Brain microvascular endothelial cell (primary cell): ENCODE results near the gene CAPN5.
A peak's percentile ranks its signal among the peaks of the same experiment; 100 is the strongest.

ENCODE experiments used
- DNase-seq: peaks from one replicate; pipeline ENCODE4 v3.0.0-alpha.2; 2020
- H3K27ac ChIP-seq: fragments of 250-450 bp; sonication (Bioruptor Pico); 2 replicates; pipeline ENCODE4 v1.5.1; 2020; ENCODE audit warnings: mild to moderate bottlenecking, moderate library complexity
- H3K27me3 ChIP-seq: fragments of 250-450 bp; sonication (Bioruptor Pico); replicated peaks from 2 replicates; pipeline ENCODE4 v1.5.1; 2020; ENCODE audit warnings: mild to moderate bottlenecking
- H3K36me3 ChIP-seq: fragments of 250-450 bp; sonication (Bioruptor Pico); replicated peaks from 2 replicates; pipeline ENCODE4 v1.5.1; 2020; ENCODE audit warnings: mild to moderate bottlenecking
- H3K4me3 ChIP-seq: 2 replicates; pipeline ENCODE4 v1.5.1; 2011; ENCODE audit warnings: low read depth, mild to moderate bottlenecking, control low read depth, low read length, moderate library complexity
- in situ Hi-C: cut with HindIII; loops from 2 replicates; pipeline ENCODE4 v1.10.0; 2017; ENCODE audit warnings: low sequenced_read_pairs, low pct_ligation_motif_present
- TF ChIP-seq, protein P1 (sequence below): IDR thresholded peaks from 2 replicates; pipeline ENCODE4 v1.5.1; 2011; ENCODE audit warnings: low read depth, mild to moderate bottlenecking, moderate library complexity, low read length, control low read depth, inconsistent platforms; ENCODE audit errors: missing control alignments

CAPN5 gene

DNA sequence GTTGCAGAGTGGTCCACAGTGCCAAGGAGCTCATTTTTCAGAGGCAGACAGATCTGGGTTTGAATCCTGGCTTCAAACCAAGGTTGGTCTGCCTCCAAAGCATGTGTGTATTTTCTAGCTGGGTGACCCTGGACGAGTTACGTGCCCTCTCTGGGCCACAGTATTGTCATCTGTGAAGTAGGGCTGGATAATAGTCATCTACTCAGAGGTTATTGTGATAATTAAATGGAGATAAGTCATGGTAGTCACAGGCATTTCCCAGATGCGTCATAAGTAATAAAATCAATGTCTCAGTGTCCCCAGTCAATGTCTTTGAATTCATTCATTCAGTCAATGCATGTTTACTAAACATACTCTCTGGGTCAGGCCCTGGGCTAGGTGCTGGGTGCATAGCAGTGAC, 44.5 kb downstream of the CAPN5 start:
- Histone ChIP-seq H3K36me3 (no peaks in the 10 kb centered on the region), H3K27ac (no peak overlapping the region), H3K27me3 (no peaks in the 10 kb centered on the region), H3K4me3 (no peak overlapping the region)
- in situ Hi-C loops = no loop called here
- no peak for DNase-seq
- TF ChIP-seq, protein P1, sequence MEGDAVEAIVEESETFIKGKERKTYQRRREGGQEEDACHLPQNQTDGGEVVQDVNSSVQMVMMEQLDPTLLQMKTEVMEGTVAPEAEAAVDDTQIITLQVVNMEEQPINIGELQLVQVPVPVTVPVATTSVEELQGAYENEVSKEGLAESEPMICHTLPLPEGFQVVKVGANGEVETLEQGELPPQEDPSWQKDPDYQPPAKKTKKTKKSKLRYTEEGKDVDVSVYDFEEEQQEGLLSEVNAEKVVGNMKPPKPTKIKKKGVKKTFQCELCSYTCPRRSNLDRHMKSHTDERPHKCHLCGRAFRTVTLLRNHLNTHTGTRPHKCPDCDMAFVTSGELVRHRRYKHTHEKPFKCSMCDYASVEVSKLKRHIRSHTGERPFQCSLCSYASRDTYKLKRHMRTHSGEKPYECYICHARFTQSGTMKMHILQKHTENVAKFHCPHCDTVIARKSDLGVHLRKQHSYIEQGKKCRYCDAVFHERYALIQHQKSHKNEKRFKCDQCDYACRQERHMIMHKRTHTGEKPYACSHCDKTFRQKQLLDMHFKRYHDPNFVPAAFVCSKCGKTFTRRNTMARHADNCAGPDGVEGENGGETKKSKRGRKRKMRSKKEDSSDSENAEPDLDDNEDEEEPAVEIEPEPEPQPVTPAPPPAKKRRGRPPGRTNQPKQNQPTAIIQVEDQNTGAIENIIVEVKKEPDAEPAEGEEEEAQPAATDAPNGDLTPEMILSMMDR = no peak

DNA sequence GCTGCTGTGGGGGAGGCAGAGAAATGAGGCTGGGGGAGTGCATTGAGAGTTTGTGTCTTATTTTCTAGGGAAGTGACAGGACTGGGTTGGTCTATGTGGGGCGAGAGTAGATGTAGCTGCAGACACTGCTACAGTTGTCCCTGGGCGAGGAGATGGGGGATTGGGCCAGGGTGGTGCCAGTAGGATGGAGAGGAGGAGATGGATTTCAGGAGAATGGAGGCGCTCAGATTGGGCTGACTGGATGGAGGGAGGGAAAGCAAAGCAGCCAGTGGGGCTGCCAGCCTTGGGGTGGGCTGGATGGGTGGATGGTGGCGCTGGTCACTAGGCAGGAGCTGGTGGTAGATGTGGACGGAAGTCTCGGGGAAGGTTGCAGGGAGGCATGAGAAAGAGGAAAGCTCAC, 45.2 kb downstream of the CAPN5 start:
- Histone ChIP-seq H3K4me3 (no peak overlapping the region), H3K36me3 (no peaks in the 10 kb centered on the region), H3K27me3 (no peaks in the 10 kb centered on the region), H3K27ac (no peak overlapping the region)
- TF ChIP-seq, protein P1 = no peak
- DNase-seq = no peak
- in situ Hi-C loops = no loop called here

DNA sequence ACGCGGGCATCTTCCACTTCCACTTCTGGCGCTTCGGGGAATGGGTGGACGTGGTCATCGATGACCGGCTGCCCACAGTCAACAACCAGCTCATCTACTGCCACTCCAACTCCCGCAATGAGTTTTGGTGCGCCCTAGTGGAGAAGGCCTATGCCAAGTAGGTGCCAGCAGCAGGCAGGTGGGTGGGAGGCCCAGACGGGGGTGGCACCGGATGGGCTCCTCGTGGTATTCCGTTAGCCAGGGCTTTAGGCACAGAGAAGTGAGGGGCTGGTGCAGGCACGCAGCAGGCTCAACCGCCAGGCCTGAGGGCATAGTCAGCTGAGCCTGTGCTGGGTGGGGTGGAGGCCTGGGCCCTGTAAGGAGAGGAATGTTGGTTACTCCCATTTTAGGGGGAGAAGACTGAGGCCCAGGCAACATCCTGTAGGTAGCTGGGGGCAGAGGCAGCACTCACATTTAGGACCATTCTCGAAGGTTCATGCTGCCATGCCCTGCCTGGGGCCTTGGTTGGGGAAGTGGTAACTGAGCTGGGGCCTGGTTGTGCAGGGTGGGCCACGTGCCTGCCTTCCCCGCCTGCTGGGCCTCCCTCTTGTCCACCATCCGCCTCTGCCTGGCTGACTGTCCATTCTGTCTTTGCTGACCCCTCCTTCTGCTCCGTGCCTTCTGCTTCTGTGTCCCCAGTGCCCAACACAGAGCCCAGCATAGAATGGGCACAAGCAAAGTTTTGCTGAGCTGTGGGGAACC, 46.0 kb downstream of the CAPN5 start:
- no peak for DNase-seq
- in situ Hi-C loops = no loop called here
- Histone ChIP-seq H3K4me3 (no peak overlapping the region), H3K27me3 (no peaks in the 10 kb centered on the region), H3K36me3 (no peaks in the 10 kb centered on the region), H3K27ac (no peak overlapping the region)
- TF ChIP-seq, protein P1 = no peak

DNA sequence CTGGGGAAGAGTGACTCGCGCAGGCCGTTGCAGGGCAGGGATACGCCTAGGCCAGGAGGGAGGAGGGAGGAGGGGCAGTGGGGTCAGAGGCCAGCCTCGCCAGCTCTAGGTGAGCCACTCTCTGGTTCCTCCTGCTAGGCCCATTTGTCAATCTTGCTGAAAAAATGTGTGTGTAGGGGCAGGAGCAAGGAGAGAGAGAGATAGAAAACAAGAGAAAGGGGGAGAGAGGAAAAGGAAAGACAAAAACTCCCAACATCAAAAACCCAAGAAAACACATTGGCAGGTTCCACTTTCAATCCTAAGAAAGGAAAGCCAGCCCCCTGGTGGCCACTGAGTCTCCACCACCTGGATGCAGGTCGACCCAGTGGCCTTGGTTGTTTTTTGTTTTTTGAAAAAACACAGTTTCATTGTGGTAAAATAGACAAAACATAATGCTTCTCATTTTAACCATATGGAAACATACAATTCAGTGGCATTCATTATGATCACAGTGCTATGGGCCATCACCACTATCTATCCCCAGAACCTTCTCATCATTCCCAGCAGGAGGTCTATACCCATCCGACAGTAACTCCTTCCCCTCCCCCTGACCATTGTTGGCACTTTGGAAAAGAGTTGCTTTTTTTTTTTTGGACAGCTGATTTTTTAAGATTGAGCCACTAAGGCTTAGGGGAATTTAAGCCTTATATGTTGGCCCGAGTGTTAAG, 46.8 kb downstream of the CAPN5 start:
- TF ChIP-seq, protein P1 = peak; percentile 87
- H3K36me3 ChIP-seq = peaks cover 2% of the 10 kb centered on the region
- DNase-seq = no peak

DNA sequence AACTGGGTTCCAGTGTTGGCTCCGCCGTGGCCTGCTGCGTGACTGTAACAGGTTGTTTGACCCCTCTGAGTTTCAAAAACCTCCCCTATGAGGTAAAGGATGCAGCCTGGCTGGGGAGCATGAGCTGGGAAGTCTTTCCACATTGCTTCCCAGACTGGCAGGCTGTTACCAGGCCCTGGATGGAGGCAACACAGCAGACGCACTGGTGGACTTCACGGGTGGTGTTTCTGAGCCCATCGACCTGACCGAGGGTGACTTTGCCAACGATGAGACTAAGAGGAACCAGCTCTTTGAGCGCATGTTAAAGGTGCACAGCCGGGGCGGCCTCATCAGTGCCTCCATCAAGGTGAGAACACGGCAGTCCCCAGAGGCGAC, 47.3 kb downstream of the CAPN5 start:
- no peak overlapping the region for H3K4me3 ChIP-seq
- in situ Hi-C loops = no loop called here
- no peaks in the 10 kb centered on the region for H3K27me3 ChIP-seq
- H3K36me3 ChIP-seq = peaks cover 2% of the 10 kb centered on the region
- DNase-seq = no peak
- TF ChIP-seq, protein P1 = no peak
- H3K27ac ChIP-seq = no peak overlapping the region

More for the DNA sequence above, 46.8 kb downstream of the CAPN5 start:
- Histone ChIP-seq H3K27me3 (no peaks in the 10 kb centered on the region), H3K27ac (no peak overlapping the region), H3K4me3 (no peak overlapping the region)
- in situ Hi-C loops = no loop called here
